CD4-positive, CD25-positive, alpha-beta regulatory T cell (primary cell): Measurements from ENCODE around the gene TM9SF4. TPM values are rescaled to one million over a fixed set of nuclear protein-coding genes. Genes with fewer than 3 reads are reported as not detected.

Experiments
- ATAC-seq, 2 donors: fragments of 150-1000 bp; cut with Tn5 transposase; one replicate each; pipeline ENCODE4 v1.10.0; 2021; ENCODE audit warnings: low read depth in 2 of 2, moderate number of reproducible peaks in 2 of 2, moderate library complexity in 1 of 2
- DNase-seq, 3 donors: peaks; one replicate each; pipeline versions ENCODE4 v3.0.0 to v3.0.0-alpha.2; 2012 to 2022; ENCODE audit warnings: mixed read lengths in 1 of 3
- H3K27ac ChIP-seq: one replicate; pipeline ENCODE4 v1.7.0; 2013; ENCODE audit warnings: mild to moderate bottlenecking, low read length; ENCODE audit not compliant: insufficient read depth, poor library complexity, severe bottlenecking
- H3K27me3 ChIP-seq: one replicate; pipeline ENCODE4 v1.7.0; 2013; ENCODE audit warnings: low read length; ENCODE audit not compliant: control insufficient read depth, insufficient read depth
- H3K36me3 ChIP-seq: one replicate; pipeline ENCODE4 v1.7.0; 2013; ENCODE audit warnings: mild to moderate bottlenecking, low read length, moderate library complexity; ENCODE audit not compliant: control insufficient read depth, insufficient read depth
- H3K4me1 ChIP-seq: 2 replicates; pipeline ENCODE4 v1.7.0; 2013; ENCODE audit warnings: mild to moderate bottlenecking, low read length; ENCODE audit not compliant: insufficient read depth, control insufficient read depth, poor library complexity, severe bottlenecking
- H3K4me3 ChIP-seq: one replicate; pipeline ENCODE4 v1.7.0; 2013; ENCODE audit warnings: low read depth, mild to moderate bottlenecking, low read length, moderate library complexity
- H3K9me3 ChIP-seq, 2 experiments: 1 replicate in 1 of 2; 2 replicates in 1 of 2; pipeline ENCODE4 v1.7.0; 2013; ENCODE audit warnings: low read length in 2 of 2, mild to moderate bottlenecking in 1 of 2, moderate library complexity in 1 of 2; ENCODE audit not compliant: control insufficient read depth in 2 of 2
- H3K27ac Mint-ChIP-seq, 3 donors: one replicate each; pipeline ENCODE4 v1.8.0; 2020 to 2022; ENCODE audit warnings: mild to moderate bottlenecking in 3 of 3, mixed read lengths in 3 of 3, moderate library complexity in 2 of 3
- H3K27me3 Mint-ChIP-seq: one replicate; pipeline ENCODE4 v1.8.0; 2022; ENCODE audit warnings: mild to moderate bottlenecking, mixed read lengths
- H3K36me3 Mint-ChIP-seq: one replicate; pipeline ENCODE4 v1.8.0; 2020; ENCODE audit warnings: mixed read lengths
- H3K4me1 Mint-ChIP-seq, 4 donors: one replicate each; pipeline ENCODE4 v1.8.0; 2020 to 2022; ENCODE audit warnings: mixed read lengths in 4 of 4, mild to moderate bottlenecking in 1 of 4
- H3K4me3 Mint-ChIP-seq, 4 donors: one replicate each; pipeline ENCODE4 v1.8.0; 2020 to 2022; ENCODE audit warnings: mild to moderate bottlenecking in 4 of 4, mixed read lengths in 4 of 4, moderate library complexity in 3 of 4
- H3K9me3 Mint-ChIP-seq, 7 donors: one replicate each; pipeline ENCODE4 v1.8.0; 2020 to 2022; ENCODE audit warnings: mixed read lengths in 7 of 7, mild to moderate bottlenecking in 3 of 7, moderate library complexity in 2 of 7
- polyA plus RNA-seq, 4 donors: library from polyadenylated mRNA; unstranded; fragments of 300-500 nt; fragmentation: Illumina TruSeq; gene quantifications; one replicate each; pipeline ENCODE4 v1.2.3, GENCODE V29; 2021
- total RNA-seq: library from RNA; stranded (reverse); gene quantifications from one replicate; pipeline ENCODE4 v1.2.3, GENCODE V29; 2022

TM9SF4 gene
- total and polyA plus RNA-seq, 5 donors from 2014 or later: 28.7 to 36.3 (median 29.4) TPM

- Mint-ChIP-seq H3K4me3 (no peak overlapping the region), H3K4me1 (peaks cover 5 to 31% (median 16%) of the 10 kb centered on the region in 4 donors), H3K36me3 (peaks cover 24% of the 10 kb centered on the region), H3K27ac (peak overlapping the region in 1 of 3 donors; percentile 60), H3K27me3 (no peaks in the 10 kb centered on the region), H3K9me3 (no peaks in the 10 kb centered on the region)
- no peak for ATAC-seq
- DNase-seq: no peak
- no peaks in the 10 kb centered on the region for H3K27me3 ChIP-seq
- H3K9me3 ChIP-seq: no peaks in the 10 kb centered on the region
- H3K36me3 ChIP-seq: peaks cover 17% of the 10 kb centered on the region
- no peaks in the 10 kb centered on the region for H3K4me1 ChIP-seq
- no peak overlapping the region for H3K27ac ChIP-seq
- no peak overlapping the region for H3K4me3 ChIP-seq
Measured at GRCh38 chr20:32129863-32130262, 20.3 kb downstream of the TM9SF4 start.

DNA sequence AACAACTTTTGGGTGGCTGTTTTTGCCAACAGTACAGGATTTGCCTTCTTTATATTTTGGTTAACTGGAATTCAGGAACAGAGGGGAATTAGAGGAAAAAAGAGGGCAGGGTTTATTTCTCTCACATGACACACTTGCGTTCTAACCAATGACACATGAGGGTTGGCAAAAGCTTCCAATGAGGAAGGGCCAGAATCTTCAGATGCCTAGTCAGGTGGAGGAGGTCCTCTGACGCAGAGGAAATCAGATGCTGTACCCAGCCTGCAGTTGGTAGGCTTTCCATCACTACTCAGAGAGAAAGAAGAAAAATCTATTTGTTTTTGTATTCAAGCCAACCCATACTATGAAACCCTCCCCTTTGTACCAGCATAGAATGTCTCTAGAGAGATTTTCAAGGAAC lies 20.8 kb downstream of the TM9SF4 start:
- no peaks in the 10 kb centered on the region for H3K9me3 Mint-ChIP-seq
- peak overlapping the region in 1 of 3 donors; percentile 60 for H3K27ac Mint-ChIP-seq
- no peak overlapping the region for H3K27ac ChIP-seq

GRCh38 chr20:32130965-32131364 lies 21.5 kb downstream of the TM9SF4 start:
- H3K36me3 Mint-ChIP-seq: peaks cover 32% of the 10 kb centered on the region
- H3K27ac ChIP-seq: no peak overlapping the region

More for the DNA sequence above, 20.8 kb downstream of the TM9SF4 start:
- no peaks in the 10 kb centered on the region for H3K27me3 Mint-ChIP-seq
- ATAC-seq (no peak), DNase-seq (no peak)
- H3K4me1 Mint-ChIP-seq: peaks cover 4 to 32% (median 15%) of the 10 kb centered on the region in 4 donors
- no peaks in the 10 kb centered on the region for H3K9me3 ChIP-seq
- H3K4me3 ChIP-seq: no peak overlapping the region
- H3K36me3 ChIP-seq: peaks cover 18% of the 10 kb centered on the region
- peaks cover 26% of the 10 kb centered on the region for H3K36me3 Mint-ChIP-seq
- no peaks in the 10 kb centered on the region for H3K4me1 ChIP-seq
- H3K4me3 Mint-ChIP-seq: no peak overlapping the region
- no peaks in the 10 kb centered on the region for H3K27me3 ChIP-seq

GRCh38 chr20:32132911-32133549 lies 23.5 kb downstream of the TM9SF4 start:
- peak overlapping the region in 1 of 4 donors; percentile 17 for H3K4me3 Mint-ChIP-seq
- ATAC-seq: no peak
- Histone ChIP-seq H3K4me3 (no peak overlapping the region), H3K4me1 (no peaks in the 10 kb centered on the region), H3K27ac (no peak overlapping the region), H3K9me3 (no peaks in the 10 kb centered on the region), H3K27me3 (no peaks in the 10 kb centered on the region), H3K36me3 (peaks cover 42% of the 10 kb centered on the region)
- H3K27me3 Mint-ChIP-seq: no peaks in the 10 kb centered on the region
- H3K36me3 Mint-ChIP-seq: peaks cover 35% of the 10 kb centered on the region
- peak overlapping the region; percentile 38 to 73 (median 52) for H3K27ac Mint-ChIP-seq
- no peak for DNase-seq
- H3K9me3 Mint-ChIP-seq: no peaks in the 10 kb centered on the region
- peaks cover 4 to 24% (median 14%) of the 10 kb centered on the region in 4 donors for H3K4me1 Mint-ChIP-seq

More at GRCh38 chr20:32130965-32131364, 21.5 kb downstream of the TM9SF4 start:
- H3K27me3 Mint-ChIP-seq: no peaks in the 10 kb centered on the region
- DNase-seq: no peak
- no peaks in the 10 kb centered on the region for H3K9me3 Mint-ChIP-seq
- no peak overlapping the region for H3K4me3 Mint-ChIP-seq
- H3K4me1 ChIP-seq: no peaks in the 10 kb centered on the region
- peaks cover 23% of the 10 kb centered on the region for H3K36me3 ChIP-seq
- no peaks in the 10 kb centered on the region for H3K27me3 ChIP-seq
- no peak overlapping the region for H3K4me3 ChIP-seq
- H3K27ac Mint-ChIP-seq: peak overlapping the region; percentile 2 to 74 (median 73)
- no peaks in the 10 kb centered on the region for H3K9me3 ChIP-seq
- ATAC-seq: no peak
- H3K4me1 Mint-ChIP-seq: peaks cover 4 to 33% (median 17%) of the 10 kb centered on the region in 4 donors

DNA sequence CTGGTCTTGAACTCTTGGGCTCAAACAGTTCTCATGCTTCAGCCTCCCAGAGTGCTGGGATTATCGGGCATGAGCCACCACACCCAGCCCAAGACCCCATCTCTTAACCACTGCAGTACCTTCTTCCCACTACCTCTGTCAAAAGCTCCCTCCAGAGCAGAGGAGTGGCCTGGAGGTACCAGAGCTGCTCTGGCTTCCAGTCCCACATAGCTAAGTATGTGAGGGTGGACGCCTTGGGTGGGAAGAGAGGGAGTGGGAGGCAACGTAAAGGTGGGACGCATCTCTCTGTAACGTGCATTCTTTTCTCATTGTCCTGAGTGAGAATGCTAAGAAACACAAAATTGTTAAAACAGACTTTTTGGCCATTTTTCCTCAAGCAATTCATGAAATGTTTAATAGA lies 24.5 kb downstream of the TM9SF4 start:
- H3K27me3 ChIP-seq: no peaks in the 10 kb centered on the region
- H3K36me3 ChIP-seq: peaks cover 52% of the 10 kb centered on the region
- H3K4me1 ChIP-seq: no peaks in the 10 kb centered on the region
- H3K4me1 Mint-ChIP-seq: peaks cover 4 to 24% (median 14%) of the 10 kb centered on the region in 4 donors
- H3K36me3 Mint-ChIP-seq: peaks cover 36% of the 10 kb centered on the region
- H3K9me3 Mint-ChIP-seq: no peaks in the 10 kb centered on the region
- H3K27me3 Mint-ChIP-seq: no peaks in the 10 kb centered on the region
- H3K9me3 ChIP-seq: no peaks in the 10 kb centered on the region
- DNase-seq (no peak), ATAC-seq (no peak)
- H3K4me3 Mint-ChIP-seq: no peak overlapping the region
- no peak overlapping the region for H3K4me3 ChIP-seq
- H3K27ac ChIP-seq: no peak overlapping the region
- no peak overlapping the region for H3K27ac Mint-ChIP-seq

DNA sequence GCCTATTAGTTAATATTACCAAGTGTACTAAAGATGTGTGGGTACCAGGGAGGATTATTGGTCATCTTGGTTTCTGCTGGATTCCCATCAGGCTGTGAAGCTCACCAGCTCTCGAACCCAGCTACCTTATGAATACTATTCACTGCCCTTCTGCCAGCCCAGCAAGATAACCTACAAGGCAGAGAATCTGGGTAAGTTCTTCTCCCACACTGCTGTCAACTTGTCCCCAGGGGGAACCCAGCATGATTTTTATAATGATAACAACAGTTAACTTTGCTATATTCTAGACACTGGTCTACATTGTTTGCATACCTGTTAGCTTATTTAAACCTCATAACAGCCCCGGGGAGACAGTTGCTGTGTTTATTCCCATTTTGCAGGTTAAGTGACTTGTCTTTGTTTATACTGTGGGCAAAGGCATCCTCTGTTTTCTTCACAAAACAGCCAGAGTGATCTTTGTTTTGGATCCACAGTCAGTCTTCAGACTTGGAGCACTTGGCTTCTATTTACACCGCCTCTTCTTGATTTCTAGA lies 26.5 kb downstream of the TM9SF4 start:
- no peak overlapping the region for H3K27ac ChIP-seq
- Mint-ChIP-seq H3K4me3 (no peak overlapping the region), H3K9me3 (no peaks in the 10 kb centered on the region), H3K27ac (no peak overlapping the region), H3K27me3 (peaks cover 4% of the 10 kb centered on the region), H3K36me3 (peaks cover 52% of the 10 kb centered on the region), H3K4me1 (peaks cover 4 to 17% (median 11%) of the 10 kb centered on the region in 4 donors)
- no peak overlapping the region for H3K4me3 ChIP-seq
- peaks cover 68% of the 10 kb centered on the region for H3K36me3 ChIP-seq
- H3K27me3 ChIP-seq: no peaks in the 10 kb centered on the region
- ATAC-seq (no peak), DNase-seq (no peak)
- H3K9me3 ChIP-seq: no peaks in the 10 kb centered on the region
- no peaks in the 10 kb centered on the region for H3K4me1 ChIP-seq

- Histone ChIP-seq H3K9me3 (no peaks in the 10 kb centered on the region), H3K36me3 (peaks cover 81% of the 10 kb centered on the region), H3K4me1 (no peaks in the 10 kb centered on the region), H3K4me3 (no peak overlapping the region), H3K27me3 (no peaks in the 10 kb centered on the region), H3K27ac (no peak overlapping the region)
- H3K4me3 Mint-ChIP-seq: no peak overlapping the region
- DNase-seq: no peak
- no peaks in the 10 kb centered on the region for H3K9me3 Mint-ChIP-seq
- no peak for ATAC-seq
- H3K27me3 Mint-ChIP-seq: peaks cover 4% of the 10 kb centered on the region
- H3K4me1 Mint-ChIP-seq: peaks cover 0 to 7% (median 4%) of the 10 kb centered on the region in 4 donors
- peak overlapping the region in 1 of 3 donors; percentile 65 for H3K27ac Mint-ChIP-seq
- peaks cover 61% of the 10 kb centered on the region for H3K36me3 Mint-ChIP-seq
Measured at GRCh38 chr20:32138921-32139320, 29.4 kb downstream of the TM9SF4 start.

- DNase-seq: no peak
- Mint-ChIP-seq H3K27ac (peak overlapping the region in 1 of 3 donors; percentile 76), H3K27me3 (peaks cover 4% of the 10 kb centered on the region), H3K36me3 (peaks cover 67% of the 10 kb centered on the region), H3K4me1 (peaks cover 0 to 7% (median 4%) of the 10 kb centered on the region in 4 donors), H3K9me3 (peaks cover 0 to 2% (median 0%) of the 10 kb centered on the region in 7 donors), H3K4me3 (no peak overlapping the region)
- Histone ChIP-seq H3K9me3 (no peaks in the 10 kb centered on the region), H3K4me3 (no peak overlapping the region), H3K27ac (no peak overlapping the region), H3K36me3 (peaks cover 87% of the 10 kb centered on the region), H3K27me3 (no peaks in the 10 kb centered on the region), H3K4me1 (no peaks in the 10 kb centered on the region)
- ATAC-seq: no peak
Measured at GRCh38 chr20:32139947-32140346, 30.4 kb downstream of the TM9SF4 start.
